ENCODE measurements around the gene ACER3. TPM values are rescaled to one million over a fixed set of nuclear protein-coding genes. Genes with fewer than 3 reads are reported as not detected.
"Not testable (repeated sequence)": the region's sequence is repeated elsewhere in the genome, so short reads cannot be mapped to it uniquely, and the experiment has no call there.

ACER3 gene
- 10 to 100 TPM; 10.5 to 46.7 (median 17.1) TPM for total RNA-seq

DNA sequence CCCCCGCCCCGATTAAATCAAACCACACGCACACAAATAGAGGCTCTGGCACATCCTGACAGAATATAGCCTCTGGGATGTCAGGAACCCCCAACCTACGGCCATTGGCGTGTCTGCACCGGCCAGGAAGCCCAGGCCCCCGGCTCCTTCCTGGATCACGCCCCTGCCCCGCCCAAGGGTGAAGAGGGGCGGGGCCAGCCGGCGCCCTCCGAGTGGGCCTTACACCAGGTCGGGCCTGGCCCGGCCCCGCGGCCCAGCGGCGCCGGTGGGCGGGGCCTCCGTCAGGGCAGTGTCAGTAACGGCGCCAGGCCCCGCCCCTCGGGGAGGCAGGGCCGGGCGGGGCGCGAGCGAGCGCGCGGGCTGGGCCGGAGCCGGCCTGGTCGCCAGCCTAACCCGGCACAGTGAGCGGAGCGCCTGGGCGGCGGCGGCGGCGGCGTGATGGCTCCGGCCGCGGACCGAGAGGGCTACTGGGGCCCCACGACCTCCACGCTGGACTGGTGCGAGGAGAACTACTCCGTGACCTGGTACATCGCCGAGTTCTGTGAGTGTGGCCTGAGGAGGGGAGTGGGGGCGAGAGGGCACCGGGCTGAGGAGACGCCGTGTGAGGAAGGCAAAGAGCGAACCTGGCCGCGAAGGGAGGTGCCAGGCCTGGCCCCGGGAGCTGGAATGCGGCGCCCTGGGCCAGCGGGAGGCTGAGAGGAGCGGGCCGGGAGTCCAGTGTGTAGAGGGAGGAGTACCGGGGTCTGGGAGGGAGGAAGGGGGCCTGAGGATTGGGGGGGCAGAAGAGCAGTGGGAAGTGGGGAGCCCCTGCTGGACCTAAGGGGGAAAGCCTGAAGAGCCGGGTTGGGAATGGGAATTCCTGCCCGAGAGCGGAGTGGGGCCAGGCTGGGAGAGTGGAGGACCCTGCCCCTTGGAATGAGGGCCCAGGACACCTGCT, at the start of gene ACER3:
Gene ACER3, plus strand, starts transcription at position 380 of the 937 bp plus-strand sequence. Its CDS starts 59 bp downstream, at position 439.
- peaks cover 19 to 39% (median 31%) of the 10 kb centered on the region in 4 donors for H3K4me1 ChIP-seq
- H3K36me3 ChIP-seq = no peaks in the 10 kb centered on the region
- no peaks in the 10 kb centered on the region for H3K9me3 ChIP-seq
- 3 to 4% methylated on average over 16 to 34 of the region's 73 CpGs for WGBS, 2 donors
- DNase-seq = peak; percentile 98 to 99
- TF ChIP-seq POLR2AphosphoS5 (IDR thresholded peaks at IDR 0.05) = peak; percentile 77 to 88
- TF ChIP-seq, protein P1, sequence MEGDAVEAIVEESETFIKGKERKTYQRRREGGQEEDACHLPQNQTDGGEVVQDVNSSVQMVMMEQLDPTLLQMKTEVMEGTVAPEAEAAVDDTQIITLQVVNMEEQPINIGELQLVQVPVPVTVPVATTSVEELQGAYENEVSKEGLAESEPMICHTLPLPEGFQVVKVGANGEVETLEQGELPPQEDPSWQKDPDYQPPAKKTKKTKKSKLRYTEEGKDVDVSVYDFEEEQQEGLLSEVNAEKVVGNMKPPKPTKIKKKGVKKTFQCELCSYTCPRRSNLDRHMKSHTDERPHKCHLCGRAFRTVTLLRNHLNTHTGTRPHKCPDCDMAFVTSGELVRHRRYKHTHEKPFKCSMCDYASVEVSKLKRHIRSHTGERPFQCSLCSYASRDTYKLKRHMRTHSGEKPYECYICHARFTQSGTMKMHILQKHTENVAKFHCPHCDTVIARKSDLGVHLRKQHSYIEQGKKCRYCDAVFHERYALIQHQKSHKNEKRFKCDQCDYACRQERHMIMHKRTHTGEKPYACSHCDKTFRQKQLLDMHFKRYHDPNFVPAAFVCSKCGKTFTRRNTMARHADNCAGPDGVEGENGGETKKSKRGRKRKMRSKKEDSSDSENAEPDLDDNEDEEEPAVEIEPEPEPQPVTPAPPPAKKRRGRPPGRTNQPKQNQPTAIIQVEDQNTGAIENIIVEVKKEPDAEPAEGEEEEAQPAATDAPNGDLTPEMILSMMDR (IDR thresholded peaks at IDR 0.05) = peak in 1 of 6 experiments; percentile 12
- no peak for TF ChIP-seq EP300 (IDR thresholded peaks at IDR 0.05)
- peak in 3 of 4 donors; percentile 93 to 97 (median 94) for TF ChIP-seq POLR2A (IDR thresholded peaks at IDR 0.05)
- peak within 1 kb of the TSS; percentile 51 to 92 (median 84) for H3K4me3 ChIP-seq
- H3K27ac ChIP-seq = peak within 1 kb of the TSS; percentile 87 to 98 (median 94)
- ATAC-seq (ENCODE audit: low FRiP score in 2 of 2) = peak; percentile 97 to 99
- H3K27me3 ChIP-seq = no peaks in the 10 kb centered on the region

DNA sequence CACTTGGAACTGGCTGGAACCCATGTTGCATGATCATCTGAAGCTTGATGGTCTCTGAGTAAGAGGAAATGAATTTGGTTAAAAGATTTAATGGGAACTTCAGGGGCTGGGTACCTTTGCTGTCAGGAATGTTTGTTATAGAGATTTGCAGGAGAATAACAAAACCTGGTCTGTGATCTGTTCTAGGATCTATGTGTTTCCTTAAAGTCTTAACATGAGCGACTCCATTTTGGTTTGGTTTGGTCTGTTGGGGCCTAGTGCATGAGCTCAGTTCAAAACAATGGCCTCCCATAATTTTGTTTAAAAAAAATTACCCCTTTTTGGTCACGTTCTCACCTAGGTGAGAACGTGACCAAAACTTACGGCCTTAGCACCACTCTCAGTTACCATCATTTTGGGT, 49.5 kb upstream of the ACER3 start:
- TF ChIP-seq POLR2AphosphoS5 (IDR thresholded peaks at IDR 0.05) = no peak
- TF ChIP-seq, protein P1 (IDR thresholded peaks at IDR 0.05) = no peak
- TF ChIP-seq EP300 (IDR thresholded peaks at IDR 0.05) = no peak
- TF ChIP-seq POLR2A (IDR thresholded peaks at IDR 0.05) = no peak
- Histone ChIP-seq H3K36me3 (no peaks in the 10 kb centered on the region), H3K27ac (no peak overlapping the region), H3K9me3 (peaks cover 5 to 17% (median 9%) of the 10 kb centered on the region in 4 donors), H3K4me1 (peaks cover 10 to 17% (median 13%) of the 10 kb centered on the region in 4 donors), H3K4me3 (no peak overlapping the region), H3K27me3 (no peaks in the 10 kb centered on the region)
- ATAC-seq (ENCODE audit: low FRiP score in 2 of 2) (no peak), DNase-seq (peak in 1 of 2 donors; percentile 8)
- WGBS, 2 donors = 94 to 96% methylated on average over 4 of the region's 4 CpGs

DNA sequence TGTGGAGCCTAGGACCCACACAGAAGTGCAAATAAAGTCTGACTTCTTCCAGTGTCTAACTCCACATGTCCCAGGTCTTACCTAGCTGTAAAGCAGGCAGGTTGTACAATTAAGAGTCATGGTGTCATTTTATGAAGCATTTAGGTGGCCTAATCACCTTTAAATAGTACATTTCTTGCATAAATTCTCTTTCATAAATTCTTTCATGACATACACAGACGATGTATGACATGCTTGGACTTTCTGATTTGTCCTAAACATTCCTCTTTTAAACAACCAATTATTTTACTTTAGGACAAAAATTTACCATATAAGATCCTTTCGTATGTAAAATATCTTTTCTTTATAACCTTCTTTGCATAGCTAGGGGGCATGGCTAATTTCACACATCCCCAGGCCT, 46.3 kb upstream of the ACER3 start:
- Histone ChIP-seq H3K4me1 (peaks cover 0 to 9% (median 8%) of the 10 kb centered on the region in 4 donors), H3K27me3 (no peaks in the 10 kb centered on the region), H3K27ac (no peak overlapping the region), H3K4me3 (no peak overlapping the region), H3K9me3 (peaks cover 6 to 22% (median 9%) of the 10 kb centered on the region in 4 donors), H3K36me3 (no peaks in the 10 kb centered on the region)
- no peak for TF ChIP-seq POLR2AphosphoS5 (IDR thresholded peaks at IDR 0.05)
- TF ChIP-seq POLR2A (IDR thresholded peaks at IDR 0.05) = no peak
- no peak for TF ChIP-seq EP300 (IDR thresholded peaks at IDR 0.05)
- TF ChIP-seq, protein P1 (IDR thresholded peaks at IDR 0.05) = no peak
- WGBS, 2 donors = 94 to 98% methylated on average over 2 of the region's 2 CpGs
- DNase-seq (no peak), ATAC-seq (ENCODE audit: low FRiP score in 2 of 2) (no peak)

DNA sequence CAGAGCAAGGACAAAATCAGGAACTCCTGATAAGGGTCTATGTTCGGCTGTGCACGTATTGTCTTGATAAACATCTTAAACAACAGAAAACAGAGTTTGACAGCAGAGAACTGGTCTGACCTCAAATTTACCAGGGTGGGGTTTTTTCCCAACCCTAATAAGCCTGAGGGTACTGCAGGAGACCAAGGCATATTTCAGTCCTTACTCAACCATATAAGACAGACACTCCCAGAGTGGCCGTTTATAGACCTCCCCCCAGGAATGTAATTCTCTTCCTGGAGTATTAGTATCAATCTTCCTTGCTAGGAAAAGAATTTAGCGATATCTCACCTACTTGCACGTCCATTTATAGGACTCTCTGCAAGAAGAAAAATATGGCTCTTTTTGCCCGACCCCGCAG, 45.0 kb upstream of the ACER3 start:
- peaks cover 6 to 22% (median 9%) of the 10 kb centered on the region in 4 donors for H3K9me3 ChIP-seq
- DNase-seq; H3K4me1 ChIP-seq; ATAC-seq (ENCODE audit: low FRiP score in 2 of 2); H3K36me3 ChIP-seq; H3K27ac ChIP-seq; H3K27me3 ChIP-seq; H3K4me3 ChIP-seq: not testable (repeated sequence)
- 87 to 88% methylated on average over 7 of the region's 7 CpGs for WGBS, 2 donors

DNA sequence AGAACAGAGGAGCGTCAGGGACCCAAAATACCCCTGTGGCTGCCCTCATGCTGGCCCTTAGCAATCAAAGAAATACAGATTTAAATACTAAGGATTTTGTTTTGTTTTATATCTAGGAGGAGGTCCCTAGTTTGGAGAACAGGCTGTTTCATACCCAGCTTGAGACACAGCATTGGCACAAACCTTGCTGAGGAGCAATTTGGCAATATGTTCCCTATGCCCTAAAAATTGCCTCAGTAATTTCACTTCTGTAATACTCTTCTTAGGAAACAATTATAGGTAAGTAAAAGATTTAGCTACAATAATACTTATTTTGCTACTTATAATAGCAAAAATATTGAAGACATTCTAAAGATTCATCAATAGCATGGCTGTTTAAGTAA, 40.5 kb upstream of the ACER3 start:
- DNase-seq (no peak), ATAC-seq (ENCODE audit: low FRiP score in 2 of 2) (no peak)
- H3K4me3 ChIP-seq = no peak overlapping the region
- TF ChIP-seq, protein P1 (IDR thresholded peaks at IDR 0.05) = no peak
- H3K4me1 ChIP-seq = peaks cover 12 to 19% (median 16%) of the 10 kb centered on the region in 4 donors
- 54 to 85% methylated on average over 1 of the region's 1 CpG for WGBS, 2 donors
- no peaks in the 10 kb centered on the region for H3K27me3 ChIP-seq
- H3K27ac ChIP-seq = peak overlapping the region; percentile 0 to 42 (median 12)
- H3K36me3 ChIP-seq = no peaks in the 10 kb centered on the region
- peaks cover 5 to 16% (median 7%) of the 10 kb centered on the region in 4 donors for H3K9me3 ChIP-seq

DNA sequence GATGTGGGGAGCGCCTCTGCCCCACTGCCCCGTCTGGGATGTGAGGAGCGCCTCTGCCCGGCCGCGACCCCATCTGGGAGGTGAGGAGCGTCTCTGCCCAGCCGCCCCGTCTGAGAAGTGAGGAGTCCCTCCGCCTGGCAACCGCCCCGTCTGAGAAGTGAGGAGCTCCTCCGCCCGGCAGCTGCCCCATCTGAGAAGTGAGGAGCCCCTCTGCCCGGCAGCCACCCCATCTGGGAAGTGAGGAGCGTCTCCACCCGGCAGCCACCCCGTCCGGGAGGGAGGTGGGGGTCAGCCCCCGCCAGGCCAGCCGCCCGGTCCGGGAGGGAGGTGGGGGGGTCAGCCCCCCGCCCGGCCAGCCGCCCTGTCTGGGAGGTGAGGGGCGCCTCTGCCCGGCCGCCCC, 39.3 kb upstream of the ACER3 start:
- WGBS, 2 donors = 72 to 96% methylated on average over 6 to 14 of the region's 29 CpGs

More for the DNA sequence above, 39.3 kb upstream of the ACER3 start:
- peak in 1 of 2 donors; percentile 58 for DNase-seq
- H3K27me3 ChIP-seq; H3K4me3 ChIP-seq; H3K27ac ChIP-seq; H3K9me3 ChIP-seq; ATAC-seq (ENCODE audit: low FRiP score in 2 of 2); H3K36me3 ChIP-seq: not testable (repeated sequence)
- peaks cover 15 to 26% (median 20%) of the 10 kb centered on the region in 4 donors for H3K4me1 ChIP-seq

Measured in upper lobe of left lung (tissue), 6 donors.